Endothelial cell (in vitro differentiated cells): ENCODE data around the gene FKBP11. TPM values are rescaled to one million over a fixed set of nuclear protein-coding genes. Genes with fewer than 3 reads are reported as not detected.

Source experiments
- DNase-seq: peaks from one replicate; pipeline ENCODE4 v3.0.0; 2021; ENCODE audit warnings: low spot score
- H3K27ac Mint-ChIP-seq: one replicate; pipeline ENCODE4 v1.8.0; 2021; ENCODE audit warnings: mixed read lengths, inconsistent platforms; ENCODE audit not compliant: unreplicated experiment
- H3K27me3 Mint-ChIP-seq: one replicate; pipeline ENCODE4 v1.8.0; 2021; ENCODE audit warnings: mild to moderate bottlenecking, moderate library complexity, mixed read lengths, inconsistent platforms; ENCODE audit not compliant: unreplicated experiment
- H3K36me3 Mint-ChIP-seq: one replicate; pipeline ENCODE4 v1.8.0; 2021; ENCODE audit warnings: mild to moderate bottlenecking, low read depth, mixed read lengths, inconsistent platforms; ENCODE audit not compliant: unreplicated experiment
- H3K4me1 Mint-ChIP-seq: one replicate; pipeline ENCODE4 v1.8.0; 2021; ENCODE audit warnings: mild to moderate bottlenecking, mixed read lengths, inconsistent platforms; ENCODE audit not compliant: unreplicated experiment
- H3K4me3 Mint-ChIP-seq: one replicate; pipeline ENCODE4 v1.8.0; 2021; ENCODE audit warnings: mild to moderate bottlenecking, mixed read lengths, inconsistent platforms; ENCODE audit not compliant: unreplicated experiment
- H3K9me3 Mint-ChIP-seq: one replicate; pipeline ENCODE4 v1.8.0; 2021; ENCODE audit warnings: mixed read lengths, inconsistent platforms; ENCODE audit not compliant: unreplicated experiment
- total RNA-seq: library from RNA; stranded (reverse); fragmentation: NEBNext Ultra II Directional; extraction: Animal tissue kit (Norgen Biotek cat#: 25700); gene quantifications from one replicate; pipeline ENCODE4 v1.2.1, GENCODE V29; 2021; ENCODE audit not compliant: unreplicated experiment
- TF ChIP-seq, protein P1 (sequence below): fragments of 200-600 bp; sonication (generic); IDR thresholded peaks from one replicate; pipeline ENCODE4 v1.5.0; 2021; ENCODE audit warnings: antibody characterized with exemption; ENCODE audit not compliant: unreplicated experiment

FKBP11 gene
- total RNA-seq, 1 donor from 2014 or later, result 16.0 TPM

- Mint-ChIP-seq H3K9me3 (no peaks in the 10 kb centered on the region), H3K27me3 (peaks cover 5% of the 10 kb centered on the region), H3K4me1 (peaks cover 19% of the 10 kb centered on the region), H3K36me3 (peaks cover 46% of the 10 kb centered on the region), H3K4me3 (peak overlapping the region; percentile 16), H3K27ac (no peak overlapping the region)
- no peak for DNase-seq
- TF ChIP-seq, protein P1, sequence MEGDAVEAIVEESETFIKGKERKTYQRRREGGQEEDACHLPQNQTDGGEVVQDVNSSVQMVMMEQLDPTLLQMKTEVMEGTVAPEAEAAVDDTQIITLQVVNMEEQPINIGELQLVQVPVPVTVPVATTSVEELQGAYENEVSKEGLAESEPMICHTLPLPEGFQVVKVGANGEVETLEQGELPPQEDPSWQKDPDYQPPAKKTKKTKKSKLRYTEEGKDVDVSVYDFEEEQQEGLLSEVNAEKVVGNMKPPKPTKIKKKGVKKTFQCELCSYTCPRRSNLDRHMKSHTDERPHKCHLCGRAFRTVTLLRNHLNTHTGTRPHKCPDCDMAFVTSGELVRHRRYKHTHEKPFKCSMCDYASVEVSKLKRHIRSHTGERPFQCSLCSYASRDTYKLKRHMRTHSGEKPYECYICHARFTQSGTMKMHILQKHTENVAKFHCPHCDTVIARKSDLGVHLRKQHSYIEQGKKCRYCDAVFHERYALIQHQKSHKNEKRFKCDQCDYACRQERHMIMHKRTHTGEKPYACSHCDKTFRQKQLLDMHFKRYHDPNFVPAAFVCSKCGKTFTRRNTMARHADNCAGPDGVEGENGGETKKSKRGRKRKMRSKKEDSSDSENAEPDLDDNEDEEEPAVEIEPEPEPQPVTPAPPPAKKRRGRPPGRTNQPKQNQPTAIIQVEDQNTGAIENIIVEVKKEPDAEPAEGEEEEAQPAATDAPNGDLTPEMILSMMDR, result no peak
These were observed 5.2 kb upstream of the FKBP11 start for GRCh38 chr12:48930475-48930874.

GRCh38 chr12:48929551-48929950 lies 4.3 kb upstream of the FKBP11 start:
- peaks cover 4% of the 10 kb centered on the region for H3K27me3 Mint-ChIP-seq
- H3K27ac Mint-ChIP-seq, result peak overlapping the region; percentile 44
- H3K9me3 Mint-ChIP-seq, result no peaks in the 10 kb centered on the region
- TF ChIP-seq, protein P1, result no peak
- H3K36me3 Mint-ChIP-seq, result peaks cover 41% of the 10 kb centered on the region
- H3K4me3 Mint-ChIP-seq, result peak overlapping the region; percentile 76
- H3K4me1 Mint-ChIP-seq, result peaks cover 18% of the 10 kb centered on the region
- no peak for DNase-seq

DNA sequence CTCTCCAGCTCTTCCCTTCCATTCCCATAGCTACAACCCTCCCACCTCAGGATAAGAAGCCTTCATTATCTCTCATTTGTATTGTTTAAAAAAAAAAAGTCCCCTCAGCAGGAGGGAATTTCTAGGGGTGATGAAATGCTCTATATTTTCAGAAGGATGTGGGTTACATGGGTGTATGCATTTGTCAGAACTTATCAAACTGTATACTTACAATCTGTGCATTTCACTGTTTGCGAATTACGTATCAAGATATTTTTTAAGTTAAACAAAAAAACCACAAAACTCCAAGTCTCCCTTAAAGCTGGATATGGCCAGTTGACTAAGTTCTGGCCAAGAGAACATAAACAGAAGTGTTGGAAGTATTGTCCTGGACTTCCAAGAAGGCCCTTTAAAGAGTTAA lies 2.0 kb upstream of the FKBP11 start:
- no peak for DNase-seq
- TF ChIP-seq, protein P1, result no peak
- Mint-ChIP-seq H3K27me3 (peaks cover 7% of the 10 kb centered on the region), H3K27ac (peak overlapping the region; percentile 58), H3K9me3 (no peaks in the 10 kb centered on the region), H3K4me3 (peak overlapping the region; percentile 56), H3K36me3 (peaks cover 38% of the 10 kb centered on the region), H3K4me1 (peaks cover 8% of the 10 kb centered on the region)

DNA sequence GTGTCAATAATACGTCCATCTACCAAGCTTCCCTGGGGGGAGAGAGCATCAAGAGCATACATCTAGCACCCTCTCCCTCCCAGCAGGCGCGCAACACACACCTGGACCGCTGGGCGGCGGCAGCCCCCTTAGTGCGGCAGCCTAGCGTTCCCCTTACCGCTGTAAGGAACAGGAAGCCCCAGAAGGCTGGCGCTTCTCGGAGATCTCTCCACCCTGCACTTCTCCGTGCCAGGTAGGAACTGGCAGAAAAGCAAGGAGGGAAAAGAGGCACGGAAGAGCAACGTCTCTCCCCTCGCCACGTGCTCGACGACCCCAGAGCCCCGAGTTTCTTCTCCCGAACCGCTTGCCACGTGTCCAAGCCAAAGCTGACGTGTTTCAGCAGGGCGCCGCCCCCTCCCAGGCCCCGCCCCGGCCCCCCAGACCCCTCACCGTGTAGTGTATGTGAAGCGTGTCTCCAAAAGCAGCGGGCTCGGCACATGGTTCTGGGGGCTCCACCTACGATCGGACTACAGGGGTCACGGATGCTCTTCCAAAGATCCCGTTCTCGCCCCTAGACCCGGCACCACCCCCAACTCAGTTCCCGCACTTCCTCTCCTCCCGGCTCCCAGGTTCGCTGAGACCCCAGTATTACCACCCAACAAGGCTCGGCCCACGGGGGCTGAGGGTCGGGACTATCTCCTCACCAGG lies 532 bp downstream of the FKBP11 start:
- no peaks in the 10 kb centered on the region for H3K9me3 Mint-ChIP-seq
- peak overlapping the region; percentile 85 for H3K4me3 Mint-ChIP-seq
- TF ChIP-seq, protein P1, result peak; percentile 40
- peak; percentile 64 for DNase-seq
- peaks cover 7% of the 10 kb centered on the region for H3K27me3 Mint-ChIP-seq
- H3K4me1 Mint-ChIP-seq, result peaks cover 8% of the 10 kb centered on the region
- peaks cover 31% of the 10 kb centered on the region for H3K36me3 Mint-ChIP-seq
- H3K27ac Mint-ChIP-seq, result no peak overlapping the region

DNA sequence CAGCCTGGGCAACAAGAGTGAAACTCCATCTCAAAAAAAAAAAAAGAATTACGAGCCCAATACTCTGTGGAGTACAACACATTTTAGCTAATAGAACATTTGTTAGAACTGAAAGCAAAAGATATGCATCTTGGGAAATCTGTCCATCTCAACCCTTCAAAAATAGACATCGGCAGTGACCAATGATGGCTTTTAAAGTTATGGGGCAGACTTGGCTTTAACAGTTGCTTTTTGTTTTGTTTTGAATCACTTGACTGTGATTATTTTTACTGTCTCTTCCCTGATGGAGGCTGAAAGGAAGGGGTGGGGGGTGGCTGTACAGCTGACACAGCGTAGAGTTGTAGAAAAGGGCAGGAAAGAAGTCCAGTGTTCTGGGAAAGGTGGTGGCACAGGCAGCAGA lies 2.2 kb downstream of the FKBP11 start:
- Mint-ChIP-seq H3K4me3 (peak overlapping the region; percentile 62), H3K36me3 (peaks cover 26% of the 10 kb centered on the region), H3K4me1 (peaks cover 8% of the 10 kb centered on the region), H3K27ac (peak overlapping the region; percentile 24), H3K27me3 (peaks cover 7% of the 10 kb centered on the region), H3K9me3 (no peaks in the 10 kb centered on the region)
- TF ChIP-seq, protein P1, result no peak
- DNase-seq, result no peak
